Ascending aorta (tissue), 2 donors: ENCODE measurements around the gene R3HDML. TPM values are rescaled to one million over a fixed set of nuclear protein-coding genes. Genes with fewer than 3 reads are reported as not detected.
A peak's percentile ranks its signal among the peaks of the same experiment; 100 is the strongest.

Experiments
- DNase-seq, 2 donors: peaks; one replicate each; pipeline ENCODE4 v3.0.0-alpha.2; 2019; ENCODE audit warnings: low spot score in 2 of 2
- H3K27ac ChIP-seq, 2 donors: fragments of 200-600 bp; sonication (generic); one replicate each; pipeline ENCODE4 v1.5.1; 2016 to 2017; ENCODE audit warnings: mild to moderate bottlenecking in 1 of 2
- H3K27me3 ChIP-seq: fragments of 200-600 bp; sonication (generic); one replicate; pipeline ENCODE4 v1.5.1; 2017
- H3K36me3 ChIP-seq, 2 donors: fragments of 200-600 bp; sonication (generic); one replicate each; pipeline ENCODE4 v1.5.1; 2016
- H3K4me1 ChIP-seq, 2 donors: fragments of 200-600 bp; sonication (generic); one replicate each; pipeline ENCODE4 v1.5.1; 2016 to 2017; ENCODE audit warnings: mild to moderate bottlenecking in 1 of 2
- H3K4me3 ChIP-seq, 2 donors: fragments of 200-600 bp; sonication (generic); one replicate each; pipeline ENCODE4 v1.5.1; 2016 to 2017; ENCODE audit warnings: mild to moderate bottlenecking in 1 of 2
- H3K9me3 ChIP-seq, 2 donors: fragments of 200-600 bp; sonication (generic); one replicate each; pipeline ENCODE4 v1.5.1; 2016
- intact Hi-C: fragments of 100-400 bp; cut with DNase I; formaldehyde crosslinking; loops from one replicate; pipeline ENCODE4 v1.15.1; 2023
- total RNA-seq: library from RNA; depleted of rRNA; stranded (reverse); fragments of >200 nt; gene quantifications from one replicate; pipeline ENCODE4 v1.1.0, GENCODE V29; 2016
- TF ChIP-seq, protein P1 (sequence below), 3 experiments: fragments of 200-600 bp in 2 of 3; fragments of 450-650 bp in 1 of 3; sonication (generic) in 2 of 3; IDR thresholded peaks; one replicate each; pipeline ENCODE4 v1.5.1; 2016 to 2019; ENCODE audit warnings: antibody characterized with exemption in 3 of 3, mild to moderate bottlenecking in 1 of 3, moderate library complexity in 1 of 3

The R3HDML gene
- total RNA-seq, 1 donor from 2014 or later: not detected

GRCh38 chr20:44306927-44307326, 29.9 kb upstream of the R3HDML start:
- Histone ChIP-seq H3K27me3 (no peaks in the 10 kb centered on the region), H3K4me3 (no peak overlapping the region), H3K9me3 (no peaks in the 10 kb centered on the region), H3K27ac (no peak overlapping the region), H3K4me1 (peaks cover 4 to 9% of the 10 kb centered on the region in 2 donors), H3K36me3 (peaks cover 0 to 5% of the 10 kb centered on the region in 2 donors)
- intact Hi-C loops: no loop called here
- no peak for DNase-seq
- TF ChIP-seq, protein P1, sequence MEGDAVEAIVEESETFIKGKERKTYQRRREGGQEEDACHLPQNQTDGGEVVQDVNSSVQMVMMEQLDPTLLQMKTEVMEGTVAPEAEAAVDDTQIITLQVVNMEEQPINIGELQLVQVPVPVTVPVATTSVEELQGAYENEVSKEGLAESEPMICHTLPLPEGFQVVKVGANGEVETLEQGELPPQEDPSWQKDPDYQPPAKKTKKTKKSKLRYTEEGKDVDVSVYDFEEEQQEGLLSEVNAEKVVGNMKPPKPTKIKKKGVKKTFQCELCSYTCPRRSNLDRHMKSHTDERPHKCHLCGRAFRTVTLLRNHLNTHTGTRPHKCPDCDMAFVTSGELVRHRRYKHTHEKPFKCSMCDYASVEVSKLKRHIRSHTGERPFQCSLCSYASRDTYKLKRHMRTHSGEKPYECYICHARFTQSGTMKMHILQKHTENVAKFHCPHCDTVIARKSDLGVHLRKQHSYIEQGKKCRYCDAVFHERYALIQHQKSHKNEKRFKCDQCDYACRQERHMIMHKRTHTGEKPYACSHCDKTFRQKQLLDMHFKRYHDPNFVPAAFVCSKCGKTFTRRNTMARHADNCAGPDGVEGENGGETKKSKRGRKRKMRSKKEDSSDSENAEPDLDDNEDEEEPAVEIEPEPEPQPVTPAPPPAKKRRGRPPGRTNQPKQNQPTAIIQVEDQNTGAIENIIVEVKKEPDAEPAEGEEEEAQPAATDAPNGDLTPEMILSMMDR (IDR thresholded peaks at IDR 0.05): no peak

- H3K27me3 ChIP-seq: no peaks in the 10 kb centered on the region
- H3K9me3 ChIP-seq: no peaks in the 10 kb centered on the region
- peak overlapping the region; percentile 85 to 100 for H3K4me3 ChIP-seq
- H3K27ac ChIP-seq: peak overlapping the region in 1 of 2 donors; percentile 68
- H3K4me1 ChIP-seq: peaks cover 4 to 9% of the 10 kb centered on the region in 2 donors
- peaks cover 0 to 5% of the 10 kb centered on the region in 2 donors for H3K36me3 ChIP-seq
- no peak for DNase-seq
- TF ChIP-seq, protein P1 (IDR thresholded peaks at IDR 0.05): no peak
- intact Hi-C loops: loop anchor here (2.0 to 10.0 kb wide), 5 partner anchors 193 to 853 kb away; partner anchors contain the start of genes SRSF6, TOMM34 and YWHAB
Measured at GRCh38 chr20:44309763-44310663, 26.8 kb upstream of the R3HDML start.

DNA sequence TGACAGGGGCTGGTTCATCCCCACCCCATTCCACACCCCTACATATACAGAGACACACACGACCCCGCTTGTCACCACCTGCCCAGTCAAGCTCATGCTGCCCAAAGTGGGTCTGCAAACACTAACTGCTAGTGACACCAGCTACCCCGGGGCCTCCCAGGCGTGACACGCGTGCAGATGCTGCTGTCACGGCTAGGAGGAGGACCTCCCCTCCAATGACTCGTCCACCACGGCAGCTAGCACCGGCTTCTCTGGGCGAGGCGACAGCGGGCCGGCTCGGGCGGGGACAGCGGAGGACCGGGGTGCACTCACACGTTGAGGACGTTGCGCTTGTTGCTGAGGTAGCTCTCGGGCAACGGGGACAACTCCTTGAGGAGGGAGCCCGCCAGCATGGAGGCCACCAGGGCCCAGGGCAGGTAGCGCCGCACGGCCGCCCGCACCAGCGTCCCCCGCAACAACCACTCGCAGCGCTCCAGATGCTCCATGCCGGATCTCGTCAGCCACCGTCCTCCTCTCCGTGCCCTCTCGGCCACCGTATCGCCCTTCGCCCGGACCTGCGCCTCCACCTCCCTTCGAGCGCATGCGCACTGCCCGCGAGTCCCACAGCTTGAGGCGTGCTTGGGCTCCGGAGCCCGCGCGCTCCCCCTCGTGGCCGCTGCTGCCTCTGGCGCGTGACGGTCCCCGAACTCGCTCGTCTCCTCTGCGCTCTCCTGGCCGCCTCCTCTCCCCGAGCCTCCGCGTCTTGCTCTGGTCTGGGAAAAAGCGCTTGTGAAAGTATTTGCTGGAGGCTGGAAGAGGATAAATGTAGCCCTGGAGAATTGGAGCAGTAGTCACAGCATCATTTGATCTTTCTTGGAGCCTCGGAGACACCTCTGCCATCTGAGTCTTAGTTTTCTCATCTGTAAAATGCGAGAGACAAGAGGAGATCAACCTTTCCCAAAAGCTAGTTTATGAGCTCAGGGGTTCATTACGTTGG, 25.9 kb upstream of the R3HDML start, which contains the start of gene FITM2:
Gene FITM2, minus strand, starts transcription at position 539 of the 976 bp plus-strand sequence. Its CDS starts 54 bp downstream, at position 485.
- no peaks in the 10 kb centered on the region for H3K27me3 ChIP-seq
- no peaks in the 10 kb centered on the region for H3K9me3 ChIP-seq
- peak within 1 kb of the TSS; percentile 85 to 100 for H3K4me3 ChIP-seq
- intact Hi-C loops: loop anchor here (1.0 to 10.0 kb wide), 6 partner anchors 96 to 854 kb away; partner anchors contain the start of genes SRSF6, TOMM34 and YWHAB
- peaks cover 4 to 9% of the 10 kb centered on the region in 2 donors for H3K4me1 ChIP-seq
- H3K36me3 ChIP-seq: peaks cover 0 to 5% of the 10 kb centered on the region in 2 donors
- DNase-seq: peak; percentile 89 to 99
- H3K27ac ChIP-seq: peak within 1 kb of the TSS; percentile 50 to 68
- TF ChIP-seq, protein P1 (IDR thresholded peaks at IDR 0.05): peak; percentile 87 to 98 (median 96)

GRCh38 chr20:44314870-44315269, 22.0 kb upstream of the R3HDML start:
- TF ChIP-seq, protein P1 (IDR thresholded peaks at IDR 0.05): no peak
- Histone ChIP-seq H3K27me3 (no peaks in the 10 kb centered on the region), H3K36me3 (no peaks in the 10 kb centered on the region), H3K9me3 (no peaks in the 10 kb centered on the region), H3K4me3 (no peak overlapping the region), H3K27ac (no peak overlapping the region), H3K4me1 (peaks cover 0 to 6% of the 10 kb centered on the region in 2 donors)
- no peak for DNase-seq
- intact Hi-C loops: loop anchor here (5.0 to 10.0 kb wide), 4 partner anchors 300 to 858 kb away; partner anchors contain the start of genes SRSF6, TOMM34 and YWHAB

GRCh38 chr20:44319839-44320422, 16.9 kb upstream of the R3HDML start:
- no peaks in the 10 kb centered on the region for H3K36me3 ChIP-seq
- TF ChIP-seq, protein P1 (IDR thresholded peaks at IDR 0.05): no peak
- H3K9me3 ChIP-seq: no peaks in the 10 kb centered on the region
- H3K27me3 ChIP-seq: no peaks in the 10 kb centered on the region
- DNase-seq: no peak
- no peak overlapping the region for H3K27ac ChIP-seq
- intact Hi-C loops: loop anchor here (10.0 kb wide), 2 partner anchors 295 to 565 kb away; partner anchors contain the start of gene YWHAB
- H3K4me1 ChIP-seq: no peaks in the 10 kb centered on the region
- no peak overlapping the region for H3K4me3 ChIP-seq
